ENCODE measurements around the gene LIMCH1.

Gene LIMCH1

GRCh38 chr4:41512596-41512995, 25.4 kb upstream of the LIMCH1 start:
- Histone ChIP-seq H3K9me3 (ENCODE audit: control insufficient read depth, insufficient read depth, low read length) (no peaks in the 10 kb centered on the region), H3K4me1 (ENCODE audit: control insufficient read depth, insufficient read depth, low read length) (no peaks in the 10 kb centered on the region), H3K27me3 (ENCODE audit: control insufficient read depth, insufficient read depth, low read length) (no peaks in the 10 kb centered on the region), H3K4me3 (ENCODE audit: low read depth, low read length) (no peak overlapping the region), H3K36me3 (ENCODE audit: control insufficient read depth, insufficient read depth, low read length) (no peaks in the 10 kb centered on the region), H3K9ac (ENCODE audit: low read depth, low read length) (no peak overlapping the region), H3K27ac (ENCODE audit: low read depth, low read length) (no peak overlapping the region)

- no peak overlapping the region for H3K4me3 ChIP-seq (ENCODE audit: low read depth, low read length)
- H3K9ac ChIP-seq (ENCODE audit: low read depth, low read length) = no peak overlapping the region
- H3K27ac ChIP-seq (ENCODE audit: low read depth, low read length) = no peak overlapping the region
- no peaks in the 10 kb centered on the region for H3K36me3 ChIP-seq (ENCODE audit: control insufficient read depth, insufficient read depth, low read length)
- no peaks in the 10 kb centered on the region for H3K27me3 ChIP-seq (ENCODE audit: control insufficient read depth, insufficient read depth, low read length)
- H3K9me3 ChIP-seq (ENCODE audit: control insufficient read depth, insufficient read depth, low read length) = no peaks in the 10 kb centered on the region
- H3K4me1 ChIP-seq (ENCODE audit: control insufficient read depth, insufficient read depth, low read length) = no peaks in the 10 kb centered on the region
Measured at GRCh38 chr4:41514169-41514568, 23.8 kb upstream of the LIMCH1 start.

GRCh38 chr4:41514766-41515481, 23.0 kb upstream of the LIMCH1 start:
- no peaks in the 10 kb centered on the region for H3K27me3 ChIP-seq (ENCODE audit: control insufficient read depth, insufficient read depth, low read length)
- no peaks in the 10 kb centered on the region for H3K36me3 ChIP-seq (ENCODE audit: control insufficient read depth, insufficient read depth, low read length)
- H3K9me3 ChIP-seq (ENCODE audit: control insufficient read depth, insufficient read depth, low read length) = no peaks in the 10 kb centered on the region
- H3K4me3 ChIP-seq (ENCODE audit: low read depth, low read length) = no peak overlapping the region
- no peak overlapping the region for H3K27ac ChIP-seq (ENCODE audit: low read depth, low read length)
- H3K9ac ChIP-seq (ENCODE audit: low read depth, low read length) = no peak overlapping the region
- H3K4me1 ChIP-seq (ENCODE audit: control insufficient read depth, insufficient read depth, low read length) = no peaks in the 10 kb centered on the region

GRCh38 chr4:41517121-41517520, 20.8 kb upstream of the LIMCH1 start:
- Histone ChIP-seq H3K4me3 (ENCODE audit: low read depth, low read length) (no peak overlapping the region), H3K27me3 (ENCODE audit: control insufficient read depth, insufficient read depth, low read length) (no peaks in the 10 kb centered on the region), H3K9ac (ENCODE audit: low read depth, low read length) (no peak overlapping the region), H3K4me1 (ENCODE audit: control insufficient read depth, insufficient read depth, low read length) (no peaks in the 10 kb centered on the region), H3K36me3 (ENCODE audit: control insufficient read depth, insufficient read depth, low read length) (no peaks in the 10 kb centered on the region), H3K27ac (ENCODE audit: low read depth, low read length) (no peak overlapping the region), H3K9me3 (ENCODE audit: control insufficient read depth, insufficient read depth, low read length) (no peaks in the 10 kb centered on the region)

GRCh38 chr4:41517747-41518146, 20.2 kb upstream of the LIMCH1 start:
- no peaks in the 10 kb centered on the region for H3K9me3 ChIP-seq (ENCODE audit: control insufficient read depth, insufficient read depth, low read length)
- H3K27me3 ChIP-seq (ENCODE audit: control insufficient read depth, insufficient read depth, low read length) = no peaks in the 10 kb centered on the region
- H3K4me1 ChIP-seq (ENCODE audit: control insufficient read depth, insufficient read depth, low read length) = no peaks in the 10 kb centered on the region
- no peak overlapping the region for H3K9ac ChIP-seq (ENCODE audit: low read depth, low read length)
- no peak overlapping the region for H3K4me3 ChIP-seq (ENCODE audit: low read depth, low read length)
- no peaks in the 10 kb centered on the region for H3K36me3 ChIP-seq (ENCODE audit: control insufficient read depth, insufficient read depth, low read length)
- no peak overlapping the region for H3K27ac ChIP-seq (ENCODE audit: low read depth, low read length)

GRCh38 chr4:41524425-41524824, 13.5 kb upstream of the LIMCH1 start:
- Histone ChIP-seq H3K27me3 (ENCODE audit: control insufficient read depth, insufficient read depth, low read length) (no peaks in the 10 kb centered on the region), H3K36me3 (ENCODE audit: control insufficient read depth, insufficient read depth, low read length) (no peaks in the 10 kb centered on the region), H3K4me3 (ENCODE audit: low read depth, low read length) (no peak overlapping the region), H3K27ac (ENCODE audit: low read depth, low read length) (peak overlapping the region; percentile 80), H3K9me3 (ENCODE audit: control insufficient read depth, insufficient read depth, low read length) (no peaks in the 10 kb centered on the region), H3K9ac (ENCODE audit: low read depth, low read length) (peak overlapping the region; percentile 63; the same call in 1 of the 2 replicates), H3K4me1 (ENCODE audit: control insufficient read depth, insufficient read depth, low read length) (peaks cover 30% of the 10 kb centered on the region)

GRCh38 chr4:41525129-41525528, 12.8 kb upstream of the LIMCH1 start:
- peak overlapping the region; percentile 63; the same call in 1 of the 2 replicates for H3K9ac ChIP-seq (ENCODE audit: low read depth, low read length)

GRCh38 chr4:41526628-41527027, 11.3 kb upstream of the LIMCH1 start:
- H3K9ac ChIP-seq (ENCODE audit: low read depth, low read length) = no peak overlapping the region
- no peak overlapping the region for H3K27ac ChIP-seq (ENCODE audit: low read depth, low read length)
- H3K27me3 ChIP-seq (ENCODE audit: control insufficient read depth, insufficient read depth, low read length) = no peaks in the 10 kb centered on the region
- peaks cover 30% of the 10 kb centered on the region for H3K4me1 ChIP-seq (ENCODE audit: control insufficient read depth, insufficient read depth, low read length)
- no peaks in the 10 kb centered on the region for H3K36me3 ChIP-seq (ENCODE audit: control insufficient read depth, insufficient read depth, low read length)
- no peaks in the 10 kb centered on the region for H3K9me3 ChIP-seq (ENCODE audit: control insufficient read depth, insufficient read depth, low read length)
- no peak overlapping the region for H3K4me3 ChIP-seq (ENCODE audit: low read depth, low read length)

More at GRCh38 chr4:41525129-41525528, 12.8 kb upstream of the LIMCH1 start:
- Histone ChIP-seq H3K27ac (ENCODE audit: low read depth, low read length) (peak overlapping the region; percentile 80), H3K9me3 (ENCODE audit: control insufficient read depth, insufficient read depth, low read length) (no peaks in the 10 kb centered on the region), H3K36me3 (ENCODE audit: control insufficient read depth, insufficient read depth, low read length) (no peaks in the 10 kb centered on the region), H3K27me3 (ENCODE audit: control insufficient read depth, insufficient read depth, low read length) (no peaks in the 10 kb centered on the region), H3K4me1 (ENCODE audit: control insufficient read depth, insufficient read depth, low read length) (peaks cover 30% of the 10 kb centered on the region), H3K4me3 (ENCODE audit: low read depth, low read length) (no peak overlapping the region)

GRCh38 chr4:41528512-41529205, 9.3 kb upstream of the LIMCH1 start:
- H3K4me1 ChIP-seq (ENCODE audit: control insufficient read depth, insufficient read depth, low read length) = peaks cover 28% of the 10 kb centered on the region
- H3K36me3 ChIP-seq (ENCODE audit: control insufficient read depth, insufficient read depth, low read length) = no peaks in the 10 kb centered on the region
- no peak overlapping the region for H3K27ac ChIP-seq (ENCODE audit: low read depth, low read length)
- no peak overlapping the region for H3K4me3 ChIP-seq (ENCODE audit: low read depth, low read length)
- H3K9ac ChIP-seq (ENCODE audit: low read depth, low read length) = no peak overlapping the region
- H3K9me3 ChIP-seq (ENCODE audit: control insufficient read depth, insufficient read depth, low read length) = no peaks in the 10 kb centered on the region
- no peaks in the 10 kb centered on the region for H3K27me3 ChIP-seq (ENCODE audit: control insufficient read depth, insufficient read depth, low read length)

- H3K36me3 ChIP-seq (ENCODE audit: control insufficient read depth, insufficient read depth, low read length) = no peaks in the 10 kb centered on the region
- no peaks in the 10 kb centered on the region for H3K9me3 ChIP-seq (ENCODE audit: control insufficient read depth, insufficient read depth, low read length)
- peaks cover 12% of the 10 kb centered on the region for H3K4me1 ChIP-seq (ENCODE audit: control insufficient read depth, insufficient read depth, low read length)
- H3K4me3 ChIP-seq (ENCODE audit: low read depth, low read length) = no peak overlapping the region
- no peak overlapping the region for H3K9ac ChIP-seq (ENCODE audit: low read depth, low read length)
- no peaks in the 10 kb centered on the region for H3K27me3 ChIP-seq (ENCODE audit: control insufficient read depth, insufficient read depth, low read length)
- H3K27ac ChIP-seq (ENCODE audit: low read depth, low read length) = no peak overlapping the region
Measured at GRCh38 chr4:41530741-41531140, 7.2 kb upstream of the LIMCH1 start.

GRCh38 chr4:41532336-41532735, 5.6 kb upstream of the LIMCH1 start:
- H3K27ac ChIP-seq (ENCODE audit: low read depth, low read length) = no peak overlapping the region
- no peak overlapping the region for H3K9ac ChIP-seq (ENCODE audit: low read depth, low read length)
- H3K4me3 ChIP-seq (ENCODE audit: low read depth, low read length) = no peak overlapping the region
- H3K9me3 ChIP-seq (ENCODE audit: control insufficient read depth, insufficient read depth, low read length) = no peaks in the 10 kb centered on the region
- H3K27me3 ChIP-seq (ENCODE audit: control insufficient read depth, insufficient read depth, low read length) = no peaks in the 10 kb centered on the region
- H3K4me1 ChIP-seq (ENCODE audit: control insufficient read depth, insufficient read depth, low read length) = peaks cover 20% of the 10 kb centered on the region
- H3K36me3 ChIP-seq (ENCODE audit: control insufficient read depth, insufficient read depth, low read length) = no peaks in the 10 kb centered on the region

Data from HUES48 (cell line).